Gastrocnemius medialis (tissue), 4 donors: ENCODE results near the gene GPR37. TPM values are rescaled to one million over a fixed set of nuclear protein-coding genes. Genes with fewer than 3 reads are reported as not detected.

Experiments
- ATAC-seq, 2 donors: fragments of 150-250 bp; one replicate each; pipeline ENCODE4 v1.9.1; 2016
- DNase-seq, 2 donors: peaks; one replicate each; pipeline ENCODE4 v3.0.0-alpha.2; 2019
- H3K27ac ChIP-seq, 4 donors: fragments of 200-600 bp; sonication (generic); 1 replicate in 1 of 4; 2 replicates in 3 of 4; pipeline ENCODE4 v1.5.1; 2016 to 2018; ENCODE audit warnings: mild to moderate bottlenecking in 2 of 4, moderate library complexity in 1 of 4
- H3K27me3 ChIP-seq, 3 donors: fragments of 200-600 bp; sonication (generic) in 2 of 3; 1 replicate in 1 of 3; 2 replicates in 2 of 3; pipeline versions ENCODE4 v1.5.1 to v1.6.0; 2016 to 2019; ENCODE audit warnings: mild to moderate bottlenecking in 1 of 3, moderate library complexity in 1 of 3
- H3K36me3 ChIP-seq, 2 donors: fragments of 200-600 bp; sonication (generic) in 1 of 2; one replicate each; pipeline ENCODE4 v1.5.1; 2017 to 2018
- H3K4me1 ChIP-seq, 2 donors: fragments of 200-600 bp; sonication (generic) in 1 of 2; one replicate each; pipeline ENCODE4 v1.5.1; 2016 to 2017; ENCODE audit warnings: mild to moderate bottlenecking in 2 of 2
- H3K4me3 ChIP-seq, 4 donors: fragments of 200-600 bp; sonication (generic) in 3 of 4; 1 replicate in 1 of 4; 2 replicates in 3 of 4; pipeline ENCODE4 v1.5.1; 2016 to 2019; ENCODE audit warnings: mild to moderate bottlenecking in 2 of 4
- H3K9me3 ChIP-seq, 3 donors: fragments of 200-600 bp; sonication (generic) in 2 of 3; 1 replicate in 1 of 3; 2 replicates in 2 of 3; pipeline ENCODE4 v1.5.1; 2016 to 2019
- CTCF ChIP-seq, 5 experiments: fragments of 450-650 bp in 3 of 5; fragments of 200-600 bp in 2 of 5; sonication (generic) in 2 of 5; IDR thresholded peaks in 4 of 5; conservative IDR thresholded peaks in 1 of 5; 1 replicate in 4 of 5; 2 replicates in 1 of 5; pipeline ENCODE4 v1.5.1; 2016 to 2019; ENCODE audit warnings: antibody characterized with exemption in 5 of 5, mild to moderate bottlenecking in 3 of 5, moderate library complexity in 3 of 5
- POLR2A ChIP-seq, 2 donors: fragments of 450-650 bp; IDR thresholded peaks; one replicate each; pipeline ENCODE4 v1.6.1; 2017; ENCODE audit warnings: antibody characterized with exemption in 2 of 2, mild to moderate bottlenecking in 2 of 2, moderate library complexity in 2 of 2
- in situ Hi-C, 4 donors: fragments of 200-750 bp; cut with MboI; loops; one replicate each; pipeline versions ENCODE4 v1.15.0 to v1.8.0; 2017; ENCODE audit warnings: low sequenced_read_pairs in 4 of 4
- intact Hi-C: fragments of 100-400 bp; cut with DNase I; formaldehyde crosslinking; loops from one replicate; pipeline ENCODE4 v1.15.1; 2023; ENCODE audit warnings: low total_unique reads
- total RNA-seq, 4 donors: library from RNA; depleted of rRNA; stranded (reverse); fragments of >200 nt; gene quantifications; one replicate each; pipeline versions ENCODE4 v1.1.0 to v1.2.3, GENCODE V29; 2016

GPR37 gene
- total RNA-seq, 4 donors from 2014 or later: 0.29 to 1.6 (median 0.71) TPM

DNA sequence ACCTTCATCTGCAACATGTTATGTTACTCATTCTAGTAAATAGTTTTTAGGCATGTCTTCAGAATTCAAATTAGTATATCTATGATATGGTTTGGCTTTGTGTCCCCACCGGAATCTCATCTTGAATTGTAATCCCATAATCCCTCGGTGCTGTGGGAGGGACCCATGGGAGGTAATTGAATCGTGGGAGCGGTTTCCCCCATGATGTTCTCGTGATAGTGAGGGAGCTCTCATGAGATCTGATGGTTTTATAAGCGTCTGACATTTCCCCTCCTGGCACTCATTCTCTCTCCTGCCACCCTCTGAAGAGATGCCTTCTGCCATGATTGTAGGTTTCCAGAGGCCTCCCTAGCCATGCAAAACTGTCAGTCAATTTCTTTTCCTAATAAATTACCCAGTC lies 20.4 kb upstream of the GPR37 start:
- no peak overlapping the region for H3K27ac ChIP-seq
- no peaks in the 10 kb centered on the region for H3K36me3 ChIP-seq
- intact Hi-C loops (loop anchor here (10.0 kb wide), 1 partner anchor 631 kb away; no protein-coding TSS in a partner anchor), in situ Hi-C loops (loop anchor here in 1 of 4 donors (25.0 kb wide), 1 partner anchor 624 kb away; no protein-coding TSS in a partner anchor)
- no peaks in the 10 kb centered on the region for H3K4me1 ChIP-seq
- DNase-seq (no peak), ATAC-seq (no peak)
- H3K27me3 ChIP-seq: no peaks in the 10 kb centered on the region
- no peaks in the 10 kb centered on the region for H3K9me3 ChIP-seq
- H3K4me3 ChIP-seq: no peak overlapping the region
- TF ChIP-seq POLR2A (IDR thresholded peaks at IDR 0.05) (no peak), CTCF (IDR thresholded peaks at IDR 0.05 in 4 of 5, conservative IDR thresholded peaks at IDR 0.05 in 1 of 5) (no peak)

- TF ChIP-seq POLR2A (IDR thresholded peaks at IDR 0.05) (no peak), CTCF (IDR thresholded peaks at IDR 0.05 in 4 of 5, conservative IDR thresholded peaks at IDR 0.05 in 1 of 5) (peak in 2 of 5 experiments; percentile 43 to 55)
- H3K4me1 ChIP-seq: no peaks in the 10 kb centered on the region
- no peak overlapping the region for H3K27ac ChIP-seq
- H3K36me3 ChIP-seq: no peaks in the 10 kb centered on the region
- no peaks in the 10 kb centered on the region for H3K27me3 ChIP-seq
- H3K4me3 ChIP-seq: no peak overlapping the region
- intact Hi-C loops (loop anchor here (10.0 kb wide), 1 partner anchor 630 kb away; no protein-coding TSS in a partner anchor), in situ Hi-C loops (loop anchor here in 1 of 4 donors (25.0 kb wide), 1 partner anchor 623 kb away; no protein-coding TSS in a partner anchor)
- ATAC-seq: peak in 1 of 2 donors; percentile 78
- no peaks in the 10 kb centered on the region for H3K9me3 ChIP-seq
- DNase-seq: no peak
Measured at GRCh38 chr7:124784879-124785818, 19.6 kb upstream of the GPR37 start.

- no peak for TF ChIP-seq CTCF (IDR thresholded peaks at IDR 0.05 in 4 of 5, conservative IDR thresholded peaks at IDR 0.05 in 1 of 5)
- TF ChIP-seq POLR2A (IDR thresholded peaks at IDR 0.05): no peak
- ATAC-seq (no peak), DNase-seq (no peak)
- H3K4me3 ChIP-seq: no peak overlapping the region
- H3K4me1 ChIP-seq: no peaks in the 10 kb centered on the region
- in situ Hi-C loops (loop anchor here in 1 of 4 donors (25.0 kb wide), 1 partner anchor 621 kb away; no protein-coding TSS in a partner anchor), intact Hi-C loops (loop anchor here (10.0 kb wide), 1 partner anchor 628 kb away; no protein-coding TSS in a partner anchor)
- no peaks in the 10 kb centered on the region for H3K36me3 ChIP-seq
- no peaks in the 10 kb centered on the region for H3K27me3 ChIP-seq
- no peaks in the 10 kb centered on the region for H3K9me3 ChIP-seq
- no peak overlapping the region for H3K27ac ChIP-seq
Measured at GRCh38 chr7:124783271-124783670, 17.7 kb upstream of the GPR37 start.

- no peaks in the 10 kb centered on the region for H3K9me3 ChIP-seq
- in situ Hi-C loops (loop anchor here in 1 of 4 donors (25.0 kb wide), 1 partner anchor 620 kb away; no protein-coding TSS in a partner anchor), intact Hi-C loops (loop anchor here (10.0 kb wide), 1 partner anchor 627 kb away; no protein-coding TSS in a partner anchor)
- no peaks in the 10 kb centered on the region for H3K4me1 ChIP-seq
- no peak overlapping the region for H3K27ac ChIP-seq
- ATAC-seq: no peak
- TF ChIP-seq CTCF (IDR thresholded peaks at IDR 0.05 in 4 of 5, conservative IDR thresholded peaks at IDR 0.05 in 1 of 5) (no peak), POLR2A (IDR thresholded peaks at IDR 0.05) (no peak)
- H3K27me3 ChIP-seq: no peaks in the 10 kb centered on the region
- DNase-seq: no peak
- no peaks in the 10 kb centered on the region for H3K36me3 ChIP-seq
- no peak overlapping the region for H3K4me3 ChIP-seq
Measured at GRCh38 chr7:124781907-124782734, 16.5 kb upstream of the GPR37 start.
